Measurements from ENCODE around the gene EFHC2.

GRCh38 chrX:44147130-44147529, 196.3 kb downstream of the EFHC2 start:
- TF ChIP-seq EZH2 (IDR thresholded peaks at IDR 0.05; ENCODE audit: borderline replicate concordance, control insufficient read depth, low read depth, low read length) (no peak), EP300 (IDR thresholded peaks at IDR 0.05; ENCODE audit: borderline replicate concordance in 1 of 2, control insufficient read depth in 1 of 2, low read depth in 2 of 2, low read length in 2 of 2) (no peak), ZBTB33 (IDR thresholded peaks at IDR 0.05) (no peak), SRF (IDR thresholded peaks at IDR 0.05; ENCODE audit: low read depth in 2 of 2, low read length in 2 of 2) (no peak), BHLHE40 (IDR thresholded peaks at IDR 0.05; ENCODE audit: borderline replicate concordance in 1 of 2, low read depth in 2 of 2, low read length in 1 of 2) (no peak), BMI1 (IDR thresholded peaks at IDR 0.05; ENCODE audit: borderline replicate concordance) (no peak)
- TF ChIP-seq, protein P1, sequence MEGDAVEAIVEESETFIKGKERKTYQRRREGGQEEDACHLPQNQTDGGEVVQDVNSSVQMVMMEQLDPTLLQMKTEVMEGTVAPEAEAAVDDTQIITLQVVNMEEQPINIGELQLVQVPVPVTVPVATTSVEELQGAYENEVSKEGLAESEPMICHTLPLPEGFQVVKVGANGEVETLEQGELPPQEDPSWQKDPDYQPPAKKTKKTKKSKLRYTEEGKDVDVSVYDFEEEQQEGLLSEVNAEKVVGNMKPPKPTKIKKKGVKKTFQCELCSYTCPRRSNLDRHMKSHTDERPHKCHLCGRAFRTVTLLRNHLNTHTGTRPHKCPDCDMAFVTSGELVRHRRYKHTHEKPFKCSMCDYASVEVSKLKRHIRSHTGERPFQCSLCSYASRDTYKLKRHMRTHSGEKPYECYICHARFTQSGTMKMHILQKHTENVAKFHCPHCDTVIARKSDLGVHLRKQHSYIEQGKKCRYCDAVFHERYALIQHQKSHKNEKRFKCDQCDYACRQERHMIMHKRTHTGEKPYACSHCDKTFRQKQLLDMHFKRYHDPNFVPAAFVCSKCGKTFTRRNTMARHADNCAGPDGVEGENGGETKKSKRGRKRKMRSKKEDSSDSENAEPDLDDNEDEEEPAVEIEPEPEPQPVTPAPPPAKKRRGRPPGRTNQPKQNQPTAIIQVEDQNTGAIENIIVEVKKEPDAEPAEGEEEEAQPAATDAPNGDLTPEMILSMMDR (IDR thresholded peaks at IDR 0.05 in 2 of 3, conservative IDR thresholded peaks at IDR 0.05 in 1 of 3; ENCODE audit: control insufficient read depth in 2 of 3, extremely low read depth in 1 of 3, insufficient read depth in 1 of 3, low read depth in 3 of 3, low read length in 3 of 3): no peak

Measured in GM12878 (cell line).